Activated CD4-positive, alpha-beta T cell treated with anti-CD3 and anti-CD28 coated beads, Interleukin-2, Interleukin-4, amounts not matched to agents 100 ng/mL and 50 ng/mL, durations not matched to agents 16 hours and 8 hours (primary cell): Measurements from ENCODE around the gene TDRD6.
"Not testable (repeated sequence)": the region's sequence is repeated elsewhere in the genome, so short reads cannot be mapped to it uniquely, and the experiment has no call there.

Experiments
- DNase-seq: peaks from one replicate; pipeline ENCODE4 v3.0.0-alpha.2; 2020; ENCODE audit warnings: low spot score

The TDRD6 gene

GRCh38 chr6:46744159-46744725, 56.6 kb downstream of the TDRD6 start:
- DNase-seq, result not testable (repeated sequence)

DNA sequence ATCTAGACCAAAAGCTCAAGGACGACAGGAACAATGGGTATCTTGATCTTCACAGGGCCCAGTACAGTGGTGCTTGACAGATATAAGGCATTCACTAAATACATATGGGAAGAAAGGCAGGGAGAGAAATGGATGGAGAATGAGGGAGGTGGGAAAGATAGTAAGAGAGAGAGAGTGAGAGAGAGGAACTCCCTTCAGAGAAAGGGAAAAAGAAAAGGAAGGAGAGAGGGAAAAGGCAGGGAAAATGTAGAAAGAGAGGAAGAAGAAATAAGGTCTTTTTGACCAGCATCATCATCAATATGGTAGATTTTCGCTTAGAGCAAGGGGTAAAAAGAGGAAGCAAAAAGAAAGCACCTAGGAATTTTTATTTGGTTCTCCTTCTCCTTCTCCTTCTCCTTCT, 58.3 kb downstream of the TDRD6 start:
- DNase-seq, result no peak

- DNase-seq, result no peak
Observed at GRCh38 chr6:46746696-46747095, 59.0 kb downstream of the TDRD6 start, which contains the start of gene ANKRD66. ANKRD66 (plus strand) TSS chr6:46746933; CDS start chr6:46751949, 5,016 bp downstream.

DNA sequence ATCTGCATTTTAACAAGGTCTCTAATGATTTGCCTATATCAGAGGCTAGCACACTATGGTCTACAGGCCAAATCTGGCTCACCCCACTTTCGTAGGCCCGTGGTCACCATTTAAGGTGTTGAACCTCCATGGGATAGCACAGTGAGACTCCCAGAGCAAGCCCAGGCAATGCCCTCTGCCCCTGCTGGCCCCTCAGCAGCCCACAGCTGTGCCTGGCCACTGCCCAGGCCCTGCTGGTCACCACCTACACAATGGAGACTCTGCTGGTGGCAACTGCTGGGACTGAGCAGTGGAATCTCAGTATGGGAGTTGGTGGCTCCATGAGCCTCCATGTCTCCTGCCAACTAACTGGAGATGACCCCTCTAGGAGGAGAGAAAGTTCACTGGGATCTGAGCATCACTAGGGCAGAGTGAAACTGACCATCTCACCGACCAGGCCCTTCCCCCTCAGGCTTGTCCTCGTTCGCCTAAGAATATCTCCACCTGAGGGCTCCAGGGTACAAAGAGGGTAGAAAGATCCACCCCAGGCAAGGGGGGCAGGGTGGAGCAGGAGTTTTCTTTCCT, 61.3 kb downstream of the TDRD6 start:
- no peak for DNase-seq

- DNase-seq, result no peak
Observed at GRCh38 chr6:46749731-46750130, 62.0 kb downstream of the TDRD6 start.

- no peak for DNase-seq
Observed at GRCh38 chr6:46751658-46752057, 64.0 kb downstream of the TDRD6 start.
